ENCODE results near the gene RNF5.
A peak's percentile ranks its signal among the peaks of the same experiment; 100 is the strongest.

Gene RNF5

DNA sequence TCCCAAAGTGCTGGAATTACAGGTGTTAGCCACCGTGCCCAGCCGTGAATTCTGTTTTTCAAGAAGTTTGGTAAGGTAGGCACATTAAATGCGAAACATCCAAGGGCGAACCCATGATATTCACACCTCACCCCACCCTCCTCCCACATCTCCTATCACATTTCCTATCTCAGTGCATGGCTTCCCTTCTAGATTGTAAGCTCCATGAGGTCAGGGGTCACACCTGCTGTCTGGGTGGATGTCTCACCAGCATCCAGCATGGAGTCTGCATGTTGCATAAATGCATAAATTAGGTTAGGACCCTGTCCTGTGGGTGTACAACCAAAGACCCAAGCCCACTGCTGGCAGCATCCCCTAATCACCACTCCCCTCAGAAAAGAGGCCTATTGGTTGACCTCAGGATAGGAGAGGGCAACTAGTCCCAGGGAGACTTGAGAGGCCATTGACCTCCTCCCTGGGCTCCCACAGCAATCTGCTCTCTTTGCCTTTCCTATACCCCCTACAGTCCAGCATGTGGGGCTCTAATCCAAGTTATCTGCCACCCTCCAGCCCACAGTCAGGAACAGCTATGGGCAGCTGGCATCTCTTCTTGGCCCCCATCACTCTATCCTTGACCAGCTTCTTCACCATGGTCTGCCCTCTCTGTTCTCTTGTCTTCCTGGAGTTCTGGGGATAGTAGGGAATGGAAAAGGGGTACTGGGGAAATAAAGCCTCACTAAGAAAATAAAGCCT lies 30.6 kb upstream of the RNF5 start:
- no CpG with 5 or more reads among the region's 4 CpGs for WGBS (ENCODE audit: extremely low coverage, insufficient coverage, insufficient read length)
- Histone ChIP-seq H3K4me3 (ENCODE audit: low read depth, low read length) (no peak overlapping the region), H2AFZ (ENCODE audit: insufficient read depth, low read length, poor library complexity) (no peak overlapping the region), H3K4me1 (ENCODE audit: control insufficient read depth in 1 of 2, insufficient read depth in 2 of 2, low read length in 2 of 2) (peaks cover 5 to 7% of the 10 kb centered on the region in 2 experiments), H2BK12ac (ENCODE audit: low read length) (no peak overlapping the region), H3K4ac (ENCODE audit: low read depth, low read length) (no peak overlapping the region), H2BK120ac (ENCODE audit: insufficient read depth, low read length, poor library complexity) (no peak overlapping the region), H3K4me2 (ENCODE audit: low read length) (no peak overlapping the region), H3K18ac (ENCODE audit: low read length) (no peak overlapping the region), H2AK5ac (ENCODE audit: low read length) (no peak overlapping the region), H3K27me3 (ENCODE audit: insufficient read depth, low read length) (peaks cover 20% of the 10 kb centered on the region), H3K23ac (ENCODE audit: low read length) (no peak overlapping the region), H3K27ac (ENCODE audit: low read depth, low read length) (no peak overlapping the region), H3K9me3 (ENCODE audit: insufficient read depth, low read depth, low read length) (peaks cover 3% of the 10 kb centered on the region), H3K14ac (ENCODE audit: low read length) (no peak overlapping the region), H3K9ac (ENCODE audit: low read length) (no peak overlapping the region), H2BK5ac (ENCODE audit: low read depth, low read length, poor library complexity) (no peak overlapping the region), H4K8ac (ENCODE audit: low read depth, low read length) (no peak overlapping the region), H3K36me3 (ENCODE audit: control insufficient read depth in 1 of 2, insufficient read depth in 2 of 2, low read length in 2 of 2) (no peaks in the 10 kb centered on the region), H3K79me1 (ENCODE audit: low read length) (peaks cover 2% of the 10 kb centered on the region), H4K91ac (ENCODE audit: low read depth, low read length) (no peak overlapping the region), H4K12ac (ENCODE audit: low read depth, low read length) (no peak overlapping the region), H3K79me2 (ENCODE audit: control insufficient read depth, insufficient read depth, low read length, poor library complexity) (no peaks in the 10 kb centered on the region)
- no peak for DNase-seq

DNA sequence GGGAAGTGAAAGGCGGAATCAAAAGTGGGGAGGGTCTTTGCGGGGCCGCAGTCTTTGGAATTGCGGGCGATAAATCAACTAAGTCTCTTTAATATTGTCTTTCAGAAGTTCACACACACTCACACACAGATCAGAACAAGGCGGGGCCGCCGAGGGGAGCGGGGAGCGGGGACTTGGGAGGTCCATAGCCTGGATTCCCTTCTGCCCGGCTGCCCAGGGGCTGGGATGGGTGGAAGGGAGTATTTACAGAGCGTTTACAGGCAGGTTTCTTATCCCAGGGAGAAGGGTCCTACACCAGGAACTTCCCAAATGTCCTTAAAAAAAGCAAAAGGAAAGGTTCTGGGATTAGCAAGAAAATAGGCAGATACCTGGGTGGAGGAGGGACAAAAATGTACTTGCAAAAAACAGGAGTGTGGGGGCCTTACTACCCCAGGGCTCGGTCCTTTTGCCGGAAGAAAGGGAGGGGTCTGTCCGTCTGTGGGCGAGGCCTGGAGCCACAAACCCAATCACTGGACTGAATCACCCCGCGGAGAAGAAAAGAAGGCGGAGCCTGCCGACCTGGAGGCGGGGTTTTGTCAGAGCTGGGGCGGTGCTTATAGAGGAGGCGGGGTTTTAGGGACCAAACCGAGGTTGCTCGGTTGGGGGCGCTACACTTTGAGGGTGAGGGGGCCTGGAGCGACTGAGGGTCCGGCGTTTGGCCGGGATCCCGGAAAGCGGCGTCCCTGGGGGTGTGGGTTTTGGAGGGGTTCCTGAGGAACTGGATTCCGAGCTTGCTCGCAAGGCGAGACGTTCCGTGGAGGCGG lies 29.7 kb upstream of the RNF5 start:
- no peak overlapping the region for H2BK12ac ChIP-seq (ENCODE audit: low read length)
- H2AK5ac ChIP-seq (ENCODE audit: low read length): no peak overlapping the region
- H3K79me1 ChIP-seq (ENCODE audit: low read length): peaks cover 10% of the 10 kb centered on the region
- no peak overlapping the region for H4K91ac ChIP-seq (ENCODE audit: low read depth, low read length)
- H4K12ac ChIP-seq (ENCODE audit: low read depth, low read length): no peak overlapping the region
- H3K9ac ChIP-seq (ENCODE audit: low read length): no peak overlapping the region
- H3K9me3 ChIP-seq (ENCODE audit: insufficient read depth, low read depth, low read length): peaks cover 3% of the 10 kb centered on the region
- H3K4me2 ChIP-seq (ENCODE audit: low read length): no peak overlapping the region
- no peak overlapping the region for H3K4me3 ChIP-seq (ENCODE audit: low read depth, low read length)
- peaks cover 8% of the 10 kb centered on the region in 2 experiments for H3K4me1 ChIP-seq (ENCODE audit: control insufficient read depth in 1 of 2, insufficient read depth in 2 of 2, low read length in 2 of 2)
- no peak overlapping the region for H3K14ac ChIP-seq (ENCODE audit: low read length)
- WGBS (ENCODE audit: extremely low coverage, insufficient coverage, insufficient read length): no CpG with 5 or more reads among the region's 39 CpGs
- H3K18ac ChIP-seq (ENCODE audit: low read length): no peak overlapping the region
- DNase-seq: peak in 1 of 2 donors; percentile 28
- H3K4ac ChIP-seq (ENCODE audit: low read depth, low read length): no peak overlapping the region
- H2BK120ac ChIP-seq (ENCODE audit: insufficient read depth, low read length, poor library complexity): no peak overlapping the region
- H3K27me3 ChIP-seq (ENCODE audit: insufficient read depth, low read length): peaks cover 20% of the 10 kb centered on the region
- H3K36me3 ChIP-seq (ENCODE audit: control insufficient read depth in 1 of 2, insufficient read depth in 2 of 2, low read length in 2 of 2): no peaks in the 10 kb centered on the region
- no peak overlapping the region for H2AFZ ChIP-seq (ENCODE audit: insufficient read depth, low read length, poor library complexity)
- H2BK5ac ChIP-seq (ENCODE audit: low read depth, low read length, poor library complexity): no peak overlapping the region
- H3K79me2 ChIP-seq (ENCODE audit: control insufficient read depth, insufficient read depth, low read length, poor library complexity): peaks cover 5% of the 10 kb centered on the region
- H4K8ac ChIP-seq (ENCODE audit: low read depth, low read length): no peak overlapping the region
- H3K27ac ChIP-seq (ENCODE audit: low read depth, low read length): no peak overlapping the region
- no peak overlapping the region for H3K23ac ChIP-seq (ENCODE audit: low read length)

- no CpG with 5 or more reads among the region's 47 CpGs for WGBS (ENCODE audit: extremely low coverage, insufficient coverage, insufficient read length)
- Histone ChIP-seq H3K27ac (ENCODE audit: low read depth, low read length) (no peak overlapping the region), H3K4me1 (ENCODE audit: control insufficient read depth in 1 of 2, insufficient read depth in 2 of 2, low read length in 2 of 2) (peaks cover 8% of the 10 kb centered on the region in 2 experiments), H3K79me1 (ENCODE audit: low read length) (peaks cover 16% of the 10 kb centered on the region), H3K18ac (ENCODE audit: low read length) (no peak overlapping the region), H4K12ac (ENCODE audit: low read depth, low read length) (no peak overlapping the region), H3K27me3 (ENCODE audit: insufficient read depth, low read length) (peaks cover 20% of the 10 kb centered on the region), H3K4me3 (ENCODE audit: low read depth, low read length) (no peak overlapping the region), H2BK5ac (ENCODE audit: low read depth, low read length, poor library complexity) (no peak overlapping the region), H3K23ac (ENCODE audit: low read length) (no peak overlapping the region), H3K4me2 (ENCODE audit: low read length) (no peak overlapping the region), H4K8ac (ENCODE audit: low read depth, low read length) (no peak overlapping the region), H2BK120ac (ENCODE audit: insufficient read depth, low read length, poor library complexity) (no peak overlapping the region), H3K36me3 (ENCODE audit: control insufficient read depth in 1 of 2, insufficient read depth in 2 of 2, low read length in 2 of 2) (no peaks in the 10 kb centered on the region), H3K4ac (ENCODE audit: low read depth, low read length) (no peak overlapping the region), H2AFZ (ENCODE audit: insufficient read depth, low read length, poor library complexity) (no peak overlapping the region), H4K91ac (ENCODE audit: low read depth, low read length) (no peak overlapping the region), H3K9me3 (ENCODE audit: insufficient read depth, low read depth, low read length) (peaks cover 3% of the 10 kb centered on the region), H2BK12ac (ENCODE audit: low read length) (no peak overlapping the region), H3K79me2 (ENCODE audit: control insufficient read depth, insufficient read depth, low read length, poor library complexity) (peaks cover 11% of the 10 kb centered on the region), H2AK5ac (ENCODE audit: low read length) (no peak overlapping the region), H3K9ac (ENCODE audit: low read length) (no peak overlapping the region), H3K14ac (ENCODE audit: low read length) (no peak overlapping the region)
- DNase-seq: no peak
Observed at GRCh38 chr6:32149092-32149755, 29.0 kb upstream of the RNF5 start.

DNA sequence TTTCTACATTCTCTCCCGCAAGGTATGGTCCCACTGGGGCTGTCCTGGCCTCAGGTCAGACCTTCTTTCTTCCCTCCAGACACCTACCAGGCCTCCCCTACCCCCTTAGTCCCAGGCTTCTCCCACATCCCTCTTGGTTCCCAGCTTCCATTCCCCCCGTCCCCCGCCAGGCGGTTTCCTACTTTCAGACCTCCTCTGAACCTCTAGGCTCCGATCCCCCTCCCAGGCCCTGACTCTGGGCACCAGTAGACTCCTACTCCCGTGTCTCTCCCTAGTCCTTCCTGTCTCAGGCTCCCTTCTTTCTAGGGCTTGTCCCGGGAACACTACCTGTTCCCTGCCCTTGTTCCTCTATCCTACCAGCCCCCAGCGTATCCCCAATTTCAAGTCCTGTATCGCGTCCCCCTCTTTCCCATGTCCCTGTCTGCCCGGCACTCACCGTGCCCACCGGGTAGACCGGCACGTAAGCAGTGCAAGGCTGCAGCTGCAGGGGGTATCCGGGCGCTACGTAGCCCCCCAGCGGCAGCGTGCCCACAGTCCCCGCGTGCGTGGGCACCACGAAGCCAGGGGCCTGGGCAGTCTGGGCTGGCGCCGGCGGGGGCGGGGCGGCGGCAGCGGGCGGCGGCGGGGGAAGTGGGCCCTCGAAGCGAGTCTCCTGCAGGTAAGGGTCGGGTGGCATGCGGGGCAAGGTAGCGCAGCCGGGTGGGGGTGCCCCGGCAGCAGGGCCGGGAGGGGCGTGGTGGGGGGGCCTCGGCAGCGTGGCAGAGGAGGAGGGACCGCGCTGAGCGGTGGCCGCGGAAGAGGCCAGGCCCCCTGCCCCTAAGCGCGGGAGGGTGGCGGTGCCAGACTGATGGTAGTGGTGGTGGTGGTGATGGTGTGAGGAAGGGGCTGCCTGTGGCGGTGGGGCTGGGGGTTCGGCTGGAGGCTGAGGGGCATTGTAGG lies 28.0 kb upstream of the RNF5 start:
- no peak for DNase-seq
- H3K79me2 ChIP-seq (ENCODE audit: control insufficient read depth, insufficient read depth, low read length, poor library complexity): peaks cover 14% of the 10 kb centered on the region
- no peak overlapping the region for H2BK120ac ChIP-seq (ENCODE audit: insufficient read depth, low read length, poor library complexity)
- no peak overlapping the region for H3K18ac ChIP-seq (ENCODE audit: low read length)
- H2AK5ac ChIP-seq (ENCODE audit: low read length): no peak overlapping the region
- H3K4me2 ChIP-seq (ENCODE audit: low read length): peak overlapping the region; percentile 49
- peak overlapping the region; percentile 17 for H4K8ac ChIP-seq (ENCODE audit: low read depth, low read length)
- H3K14ac ChIP-seq (ENCODE audit: low read length): no peak overlapping the region
- H3K4me3 ChIP-seq (ENCODE audit: low read depth, low read length): no peak overlapping the region
- no peak overlapping the region for H3K9ac ChIP-seq (ENCODE audit: low read length)
- H2BK5ac ChIP-seq (ENCODE audit: low read depth, low read length, poor library complexity): no peak overlapping the region
- no peak overlapping the region for H3K27ac ChIP-seq (ENCODE audit: low read depth, low read length)
- no peak overlapping the region for H2AFZ ChIP-seq (ENCODE audit: insufficient read depth, low read length, poor library complexity)
- no peaks in the 10 kb centered on the region for H3K36me3 ChIP-seq (ENCODE audit: control insufficient read depth in 1 of 2, insufficient read depth in 2 of 2, low read length in 2 of 2)
- peaks cover 3% of the 10 kb centered on the region for H3K9me3 ChIP-seq (ENCODE audit: insufficient read depth, low read depth, low read length)
- no peak overlapping the region for H3K23ac ChIP-seq (ENCODE audit: low read length)
- H2BK12ac ChIP-seq (ENCODE audit: low read length): no peak overlapping the region
- peaks cover 19% of the 10 kb centered on the region for H3K79me1 ChIP-seq (ENCODE audit: low read length)
- peaks cover 10 to 13% of the 10 kb centered on the region in 2 experiments for H3K4me1 ChIP-seq (ENCODE audit: control insufficient read depth in 1 of 2, insufficient read depth in 2 of 2, low read length in 2 of 2)
- H3K27me3 ChIP-seq (ENCODE audit: insufficient read depth, low read length): peaks cover 20% of the 10 kb centered on the region
- no CpG with 5 or more reads among the region's 55 CpGs for WGBS (ENCODE audit: extremely low coverage, insufficient coverage, insufficient read length)
- H4K12ac ChIP-seq (ENCODE audit: low read depth, low read length): no peak overlapping the region
- H4K91ac ChIP-seq (ENCODE audit: low read depth, low read length): no peak overlapping the region
- no peak overlapping the region for H3K4ac ChIP-seq (ENCODE audit: low read depth, low read length)

Data from trophoblast cell (in vitro differentiated cells and primary cell).